SK-N-SH (cell line): ENCODE measurements around the gene C20orf141.

Source experiments
- EP300 ChIP-seq, 2 experiments: IDR thresholded peaks; 2 replicates each; pipeline versions ENCODE4 v1.4.0 to v1.6.1; 2012; ENCODE audit warnings: borderline replicate concordance in 1 of 2, low read depth in 1 of 2, low read length in 1 of 2
- POLR2AphosphoS5 ChIP-seq: IDR thresholded peaks from 2 replicates; pipeline ENCODE4 v1.6.1; 2012; ENCODE audit warnings: low read depth, low read length
- RFX5 ChIP-seq: IDR thresholded peaks from 2 replicates; pipeline ENCODE4 v1.6.1; 2012; ENCODE audit warnings: mild to moderate bottlenecking, improper control_type of control experiment, low read length
- RXRA ChIP-seq: IDR thresholded peaks from 2 replicates; pipeline ENCODE4 v1.4.0; 2012; ENCODE audit warnings: low read depth, mild to moderate bottlenecking, borderline replicate concordance
- TF ChIP-seq, protein P1 (sequence below): fragments of 200-600 bp; sonication (generic); IDR thresholded peaks from 2 replicates; pipeline ENCODE4 v1.6.1; 2017; ENCODE audit warnings: antibody characterized with exemption, mild to moderate bottlenecking, moderate library complexity
- TF ChIP-seq, protein P2 (sequence below): IDR thresholded peaks from 2 replicates; pipeline ENCODE4; 2012
- TF ChIP-seq, protein P3 (sequence below): fragments of 150-350 bp; IDR thresholded peaks from 2 replicates; pipeline ENCODE4 v1.6.1; 2017; ENCODE audit warnings: antibody characterized with exemption, low read length, low read depth, borderline replicate concordance
- TF ChIP-seq, protein P4 (sequence below): IDR thresholded peaks from 2 replicates; pipeline ENCODE4 v1.6.1; 2012; ENCODE audit warnings: mild to moderate bottlenecking, low read depth, low read length, moderate library complexity

DNA sequence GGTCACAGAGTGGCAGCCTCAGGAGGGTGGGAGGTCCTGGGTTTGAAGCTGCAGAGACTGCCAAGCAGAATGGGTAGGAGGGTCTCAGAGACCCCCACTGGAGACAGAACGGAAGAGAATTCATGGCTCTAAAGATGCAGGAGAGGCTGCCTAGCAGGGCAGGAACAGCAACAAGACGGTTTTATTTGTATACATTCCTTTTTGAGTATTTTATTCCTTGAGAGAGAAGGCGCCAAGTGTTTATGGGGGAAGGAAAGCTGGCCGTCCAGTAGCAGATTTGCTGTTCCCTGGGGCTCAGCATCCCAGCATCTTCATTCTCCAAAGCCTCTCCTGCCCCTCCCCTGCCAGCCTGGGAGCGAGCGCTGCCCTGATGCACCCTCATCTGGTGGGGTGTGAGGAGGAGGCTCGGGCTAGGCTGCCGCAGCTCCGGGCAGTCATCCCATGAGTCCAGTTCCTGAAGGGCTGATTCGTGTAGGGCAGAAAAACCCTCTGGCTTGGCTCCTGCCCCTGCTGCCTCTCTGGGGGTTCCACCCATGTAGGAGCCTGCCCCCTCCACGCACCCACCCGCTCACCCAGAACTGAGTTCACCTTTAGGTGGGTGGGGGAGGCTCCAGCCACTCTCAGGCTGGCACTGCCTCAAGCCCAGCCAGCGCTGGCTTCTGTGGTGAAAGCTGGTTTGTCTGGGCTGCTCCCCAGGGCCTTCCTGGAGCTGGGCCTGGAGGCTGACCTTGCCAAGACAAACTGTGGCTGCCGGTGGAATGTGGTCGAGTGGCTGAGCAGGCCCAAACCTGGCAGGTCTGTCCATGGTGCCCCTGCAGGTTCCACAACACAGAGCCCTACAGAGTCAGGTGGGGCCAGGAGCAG, 46.8 kb upstream of the C20orf141 start:
- TF ChIP-seq, protein P1, sequence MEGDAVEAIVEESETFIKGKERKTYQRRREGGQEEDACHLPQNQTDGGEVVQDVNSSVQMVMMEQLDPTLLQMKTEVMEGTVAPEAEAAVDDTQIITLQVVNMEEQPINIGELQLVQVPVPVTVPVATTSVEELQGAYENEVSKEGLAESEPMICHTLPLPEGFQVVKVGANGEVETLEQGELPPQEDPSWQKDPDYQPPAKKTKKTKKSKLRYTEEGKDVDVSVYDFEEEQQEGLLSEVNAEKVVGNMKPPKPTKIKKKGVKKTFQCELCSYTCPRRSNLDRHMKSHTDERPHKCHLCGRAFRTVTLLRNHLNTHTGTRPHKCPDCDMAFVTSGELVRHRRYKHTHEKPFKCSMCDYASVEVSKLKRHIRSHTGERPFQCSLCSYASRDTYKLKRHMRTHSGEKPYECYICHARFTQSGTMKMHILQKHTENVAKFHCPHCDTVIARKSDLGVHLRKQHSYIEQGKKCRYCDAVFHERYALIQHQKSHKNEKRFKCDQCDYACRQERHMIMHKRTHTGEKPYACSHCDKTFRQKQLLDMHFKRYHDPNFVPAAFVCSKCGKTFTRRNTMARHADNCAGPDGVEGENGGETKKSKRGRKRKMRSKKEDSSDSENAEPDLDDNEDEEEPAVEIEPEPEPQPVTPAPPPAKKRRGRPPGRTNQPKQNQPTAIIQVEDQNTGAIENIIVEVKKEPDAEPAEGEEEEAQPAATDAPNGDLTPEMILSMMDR, result no peak
- TF ChIP-seq POLR2AphosphoS5 (no peak), RXRA (no peak), EP300 (IDR thresholded peaks at IDR 0.05; ENCODE audit: borderline replicate concordance in 1 of 2, low read depth in 1 of 2, low read length in 1 of 2) (no peak), RFX5 (no peak)
- TF ChIP-seq, protein P2, sequence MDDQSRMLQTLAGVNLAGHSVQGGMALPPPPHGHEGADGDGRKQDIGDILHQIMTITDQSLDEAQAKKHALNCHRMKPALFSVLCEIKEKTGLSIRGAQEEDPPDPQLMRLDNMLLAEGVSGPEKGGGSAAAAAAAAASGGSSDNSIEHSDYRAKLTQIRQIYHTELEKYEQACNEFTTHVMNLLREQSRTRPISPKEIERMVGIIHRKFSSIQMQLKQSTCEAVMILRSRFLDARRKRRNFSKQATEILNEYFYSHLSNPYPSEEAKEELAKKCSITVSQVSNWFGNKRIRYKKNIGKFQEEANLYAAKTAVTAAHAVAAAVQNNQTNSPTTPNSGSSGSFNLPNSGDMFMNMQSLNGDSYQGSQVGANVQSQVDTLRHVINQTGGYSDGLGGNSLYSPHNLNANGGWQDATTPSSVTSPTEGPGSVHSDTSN, result no peak
- TF ChIP-seq, protein P3, sequence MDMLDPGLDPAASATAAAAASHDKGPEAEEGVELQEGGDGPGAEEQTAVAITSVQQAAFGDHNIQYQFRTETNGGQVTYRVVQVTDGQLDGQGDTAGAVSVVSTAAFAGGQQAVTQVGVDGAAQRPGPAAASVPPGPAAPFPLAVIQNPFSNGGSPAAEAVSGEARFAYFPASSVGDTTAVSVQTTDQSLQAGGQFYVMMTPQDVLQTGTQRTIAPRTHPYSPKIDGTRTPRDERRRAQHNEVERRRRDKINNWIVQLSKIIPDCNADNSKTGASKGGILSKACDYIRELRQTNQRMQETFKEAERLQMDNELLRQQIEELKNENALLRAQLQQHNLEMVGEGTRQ, result no peak
- TF ChIP-seq, protein P4, sequence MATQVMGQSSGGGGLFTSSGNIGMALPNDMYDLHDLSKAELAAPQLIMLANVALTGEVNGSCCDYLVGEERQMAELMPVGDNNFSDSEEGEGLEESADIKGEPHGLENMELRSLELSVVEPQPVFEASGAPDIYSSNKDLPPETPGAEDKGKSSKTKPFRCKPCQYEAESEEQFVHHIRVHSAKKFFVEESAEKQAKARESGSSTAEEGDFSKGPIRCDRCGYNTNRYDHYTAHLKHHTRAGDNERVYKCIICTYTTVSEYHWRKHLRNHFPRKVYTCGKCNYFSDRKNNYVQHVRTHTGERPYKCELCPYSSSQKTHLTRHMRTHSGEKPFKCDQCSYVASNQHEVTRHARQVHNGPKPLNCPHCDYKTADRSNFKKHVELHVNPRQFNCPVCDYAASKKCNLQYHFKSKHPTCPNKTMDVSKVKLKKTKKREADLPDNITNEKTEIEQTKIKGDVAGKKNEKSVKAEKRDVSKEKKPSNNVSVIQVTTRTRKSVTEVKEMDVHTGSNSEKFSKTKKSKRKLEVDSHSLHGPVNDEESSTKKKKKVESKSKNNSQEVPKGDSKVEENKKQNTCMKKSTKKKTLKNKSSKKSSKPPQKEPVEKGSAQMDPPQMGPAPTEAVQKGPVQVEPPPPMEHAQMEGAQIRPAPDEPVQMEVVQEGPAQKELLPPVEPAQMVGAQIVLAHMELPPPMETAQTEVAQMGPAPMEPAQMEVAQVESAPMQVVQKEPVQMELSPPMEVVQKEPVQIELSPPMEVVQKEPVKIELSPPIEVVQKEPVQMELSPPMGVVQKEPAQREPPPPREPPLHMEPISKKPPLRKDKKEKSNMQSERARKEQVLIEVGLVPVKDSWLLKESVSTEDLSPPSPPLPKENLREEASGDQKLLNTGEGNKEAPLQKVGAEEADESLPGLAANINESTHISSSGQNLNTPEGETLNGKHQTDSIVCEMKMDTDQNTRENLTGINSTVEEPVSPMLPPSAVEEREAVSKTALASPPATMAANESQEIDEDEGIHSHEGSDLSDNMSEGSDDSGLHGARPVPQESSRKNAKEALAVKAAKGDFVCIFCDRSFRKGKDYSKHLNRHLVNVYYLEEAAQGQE, result no peak
